Midbrain (tissue), 1 donor: ENCODE measurements around the gene AGPS.
A peak's percentile ranks its signal among the peaks of the same experiment; 100 is the strongest.
"Not testable (repeated sequence)": the region's sequence is repeated elsewhere in the genome, so short reads cannot be mapped to it uniquely, and the experiment has no call there.

Experiments used
- DNase-seq: peaks from one replicate; lab custom pipeline; 2025; lab: John Stamatoyannopoulos, UW

Gene AGPS

DNA sequence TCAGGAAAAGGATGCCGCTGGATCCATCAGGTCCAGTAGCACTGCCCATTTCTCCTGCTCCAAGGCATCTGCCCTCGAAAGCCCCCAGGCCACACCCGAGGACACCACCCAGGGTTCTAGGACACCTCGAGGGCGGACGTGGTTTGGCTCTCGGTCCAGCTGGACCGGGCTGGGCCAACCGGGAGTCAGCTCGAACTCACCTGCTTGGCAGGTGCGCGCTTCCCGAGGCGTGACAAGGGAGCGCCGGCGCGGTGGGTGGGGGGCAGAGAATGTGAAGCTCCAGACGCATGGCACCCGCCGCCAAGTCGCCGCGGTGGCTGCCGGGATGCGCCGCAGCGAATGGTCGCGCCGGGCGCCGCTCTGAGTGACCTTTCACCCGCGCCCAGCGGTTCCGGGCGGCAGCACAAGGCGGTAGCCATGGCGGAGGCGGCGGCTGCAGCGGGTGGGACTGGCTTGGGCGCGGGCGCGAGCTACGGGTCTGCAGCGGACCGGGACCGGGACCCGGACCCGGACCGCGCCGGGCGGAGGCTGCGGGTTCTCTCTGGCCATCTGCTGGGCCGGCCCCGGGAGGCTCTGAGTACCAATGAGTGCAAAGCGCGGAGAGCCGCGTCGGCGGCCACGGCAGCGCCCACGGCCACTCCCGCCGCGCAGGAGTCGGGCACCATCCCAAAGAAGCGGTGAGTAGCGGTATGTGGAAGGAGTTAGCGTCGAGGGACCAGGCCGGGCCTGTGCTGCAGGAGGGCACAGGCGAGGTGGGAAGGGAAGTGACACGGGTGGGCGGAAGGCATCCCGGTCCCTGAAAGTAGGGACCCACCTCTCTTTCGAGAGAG is at the start of gene AGPS:
TSS of gene AGPS (plus strand) at position 401 of the 830 bp plus-strand sequence. CDS start at position 418, 17 bp downstream.
- peak; percentile 82 for DNase-seq

- DNase-seq = no peak
Observed at GRCh38 chr2:177343773-177344172, 48.8 kb upstream of the AGPS start.

GRCh38 chr2:177344316-177344715 is 48.3 kb upstream of the AGPS start:
- DNase-seq = no peak

- no peak for DNase-seq
Observed at GRCh38 chr2:177346192-177346591, 46.4 kb upstream of the AGPS start.

DNA sequence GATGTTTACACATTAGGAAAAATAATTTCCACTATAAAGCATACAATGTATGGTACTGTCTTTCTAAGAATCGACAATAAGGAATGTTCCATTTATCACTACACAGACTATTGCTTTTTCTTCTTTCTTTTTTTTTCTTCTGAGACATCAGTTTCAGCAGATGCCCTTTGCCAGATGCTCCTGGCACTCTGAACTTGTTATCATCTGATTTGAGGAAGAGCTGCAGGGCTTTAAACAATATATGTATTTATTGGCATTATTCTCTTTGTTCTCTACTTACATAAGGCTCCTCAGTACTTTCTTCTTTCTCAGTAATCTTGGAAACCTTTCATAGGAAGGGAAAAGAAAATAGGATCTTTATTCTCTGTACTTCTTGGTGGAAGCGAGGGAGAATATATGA is 45.0 kb upstream of the AGPS start:
- DNase-seq = no peak

DNA sequence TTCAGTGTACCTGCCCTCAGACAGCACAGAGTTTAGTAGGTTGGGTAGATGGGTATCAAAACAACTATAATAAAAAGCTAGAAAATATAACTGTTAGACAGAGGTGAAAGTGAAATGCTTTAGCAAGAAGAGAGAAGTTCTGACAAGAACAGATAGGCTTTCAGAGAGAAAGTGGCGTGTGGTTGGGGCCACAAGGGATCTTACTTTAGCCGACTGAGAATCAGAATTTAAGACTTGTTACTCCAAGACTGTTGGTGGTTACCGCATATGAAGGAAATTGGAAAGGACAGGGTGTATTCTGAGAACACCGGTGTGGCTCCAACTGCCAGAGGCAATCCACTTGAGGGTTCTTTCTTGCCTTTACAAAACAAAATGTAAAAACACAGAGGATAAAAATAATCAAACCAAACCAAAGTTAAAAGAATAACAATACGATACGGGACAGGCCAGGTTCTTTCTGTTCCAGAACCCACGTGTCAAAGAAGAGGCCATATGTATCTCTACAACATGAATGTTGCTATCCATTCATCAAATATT is 44.4 kb upstream of the AGPS start:
- DNase-seq = no peak

DNA sequence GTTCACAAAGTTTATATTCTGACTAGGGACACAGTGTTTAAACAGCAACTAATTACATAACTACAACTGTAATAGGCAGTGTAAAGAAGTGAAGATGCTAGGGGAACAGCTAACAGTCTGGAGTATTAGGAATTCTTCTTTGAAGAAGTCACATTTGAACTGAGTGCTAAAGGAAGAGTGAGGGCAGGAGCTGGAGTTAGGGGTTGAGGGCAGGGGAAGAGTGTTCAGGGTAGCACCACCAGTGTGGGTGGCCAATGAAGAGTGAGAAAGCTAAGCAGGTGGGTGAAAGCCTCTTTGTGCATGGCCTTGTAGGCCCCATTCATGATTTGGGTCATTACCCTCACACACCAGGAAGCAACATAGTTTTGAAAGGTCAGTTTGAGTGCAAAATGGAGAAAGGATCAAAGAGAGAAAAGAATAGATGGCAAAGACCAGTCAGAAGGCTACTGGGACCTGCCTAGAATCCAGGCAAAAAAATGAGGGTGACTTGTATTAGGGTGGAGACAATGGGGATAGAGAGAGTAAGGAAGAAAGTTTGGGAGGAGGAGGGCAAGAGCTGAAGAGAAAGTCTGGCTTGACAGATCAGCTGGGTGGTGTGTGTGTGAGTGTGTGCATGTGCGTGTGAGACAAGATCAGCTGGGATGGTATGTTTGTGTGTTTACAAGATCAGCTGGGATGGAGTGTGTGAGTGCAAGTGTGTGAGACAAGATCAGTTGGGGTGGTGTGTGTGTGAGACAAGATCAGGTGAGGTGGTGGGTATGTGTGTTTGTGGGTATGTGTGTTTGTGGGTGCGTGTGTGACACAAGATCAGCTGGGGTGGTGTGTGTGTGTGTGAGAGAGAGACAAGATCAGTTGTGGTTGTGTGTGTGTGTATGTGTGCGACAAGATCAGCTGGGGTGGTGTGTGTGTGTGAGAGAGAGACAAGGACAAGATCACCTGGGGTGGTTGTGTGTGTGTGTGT is 43.6 kb upstream of the AGPS start:
- no peak for DNase-seq

GRCh38 chr2:177350624-177351023 is 41.9 kb upstream of the AGPS start:
- DNase-seq = not testable (repeated sequence)

DNA sequence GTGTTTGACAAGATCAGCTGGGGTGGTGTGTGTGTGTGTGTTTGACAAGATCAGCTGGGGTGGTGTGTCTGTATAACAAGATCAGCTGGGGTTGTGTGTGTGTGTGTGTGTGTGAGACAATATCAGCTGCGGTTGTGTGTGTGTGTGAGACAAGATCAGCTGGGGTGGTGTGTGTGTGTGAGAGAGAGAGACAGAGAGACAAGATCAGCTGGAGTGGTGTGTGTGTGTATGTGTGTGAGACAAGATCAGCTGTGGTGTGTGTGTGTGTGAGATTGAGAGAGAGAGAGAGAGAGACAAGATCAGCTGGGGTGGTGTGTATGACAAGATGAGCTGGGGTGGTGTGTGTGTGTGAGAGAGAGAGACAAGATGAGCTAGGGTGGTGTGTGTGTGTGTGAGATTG is 41.5 kb upstream of the AGPS start:
- not testable (repeated sequence) for DNase-seq

GRCh38 chr2:177352441-177353186 is 40.0 kb upstream of the AGPS start:
- DNase-seq = no peak

DNA sequence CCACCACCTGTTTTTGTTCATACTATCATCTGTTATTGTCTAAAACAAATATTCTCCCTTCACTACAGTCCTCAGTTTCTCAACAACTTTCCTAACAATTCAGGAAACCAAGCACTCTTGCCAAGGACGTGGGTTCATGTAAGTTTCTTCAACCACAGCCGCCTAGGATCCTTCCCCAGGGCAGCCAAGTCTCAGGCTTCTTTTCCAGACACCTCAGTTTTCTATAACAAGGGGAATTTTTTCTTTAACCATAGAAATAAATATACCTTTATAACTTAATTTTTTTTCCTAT is 39.4 kb upstream of the AGPS start:
- DNase-seq = no peak

- DNase-seq = not testable (repeated sequence)
Observed at GRCh38 chr2:177354541-177354940, 38.0 kb upstream of the AGPS start.

- DNase-seq = peak; percentile 36
Observed at GRCh38 chr2:177355874-177356273, 36.7 kb upstream of the AGPS start.

DNA sequence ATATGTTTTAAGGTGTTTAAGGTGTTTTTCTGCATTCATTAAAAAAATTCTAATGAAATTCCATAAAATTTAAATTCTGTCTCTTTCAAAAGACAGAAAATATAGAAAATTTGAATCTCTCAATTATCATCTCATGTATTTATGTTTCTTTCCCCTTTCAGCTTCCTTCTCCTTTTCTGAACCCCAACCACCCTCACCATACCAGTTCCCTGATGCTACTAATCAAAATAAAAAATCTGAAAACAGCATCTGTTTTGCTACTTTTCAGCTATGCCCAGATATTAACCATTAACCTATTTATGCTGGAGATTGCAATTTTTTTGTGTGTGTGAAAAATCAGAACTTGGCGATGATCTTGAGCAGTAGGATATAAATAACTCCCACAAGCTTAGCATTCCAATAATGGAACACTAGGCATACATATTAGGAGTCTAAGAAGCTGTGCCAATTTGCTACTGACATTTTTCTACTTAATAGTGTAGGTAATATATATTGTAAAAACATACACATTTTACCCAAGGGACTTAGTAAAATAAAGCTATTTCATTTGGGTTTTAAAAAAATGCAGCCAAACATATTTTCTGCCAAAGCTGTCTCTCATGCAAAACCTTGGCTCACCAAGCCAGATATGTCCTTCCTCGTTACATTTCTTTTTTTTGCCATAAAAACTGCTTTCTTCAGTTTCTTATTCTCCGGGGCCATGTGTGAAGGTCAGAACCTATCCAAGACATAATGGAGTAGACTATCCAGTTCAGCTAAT is 32.6 kb upstream of the AGPS start:
- DNase-seq = no peak

GRCh38 chr2:177362499-177362898 is 30.1 kb upstream of the AGPS start:
- no peak for DNase-seq

- no peak for DNase-seq
Observed at GRCh38 chr2:177363332-177363731, 29.2 kb upstream of the AGPS start.

DNA sequence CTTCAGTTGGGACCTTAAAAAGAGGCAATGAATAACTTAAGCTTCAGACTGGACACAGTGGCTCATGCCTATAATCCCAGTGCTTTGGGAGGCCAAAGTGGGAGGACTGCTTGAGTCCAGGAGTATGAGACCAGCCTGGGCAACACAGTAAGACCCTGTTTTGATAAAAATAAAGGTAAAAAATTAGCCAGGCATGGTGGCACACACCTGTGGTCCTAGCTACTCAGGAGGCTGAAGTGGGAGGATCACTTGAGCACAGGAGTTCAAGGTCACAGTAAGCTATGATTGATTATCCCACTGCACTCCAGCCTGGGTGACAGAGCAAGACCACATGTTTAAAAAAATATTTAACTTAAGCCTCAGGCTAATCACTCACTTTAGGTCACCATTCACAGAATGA is 26.8 kb upstream of the AGPS start:
- DNase-seq = not testable (repeated sequence)

- DNase-seq = not testable (repeated sequence)
Observed at GRCh38 chr2:177368023-177368422, 24.6 kb upstream of the AGPS start.

- no peak for DNase-seq
Observed at GRCh38 chr2:177379354-177379753, 13.2 kb upstream of the AGPS start.

- no peak for DNase-seq
Observed at GRCh38 chr2:177380181-177380580, 12.4 kb upstream of the AGPS start.

DNA sequence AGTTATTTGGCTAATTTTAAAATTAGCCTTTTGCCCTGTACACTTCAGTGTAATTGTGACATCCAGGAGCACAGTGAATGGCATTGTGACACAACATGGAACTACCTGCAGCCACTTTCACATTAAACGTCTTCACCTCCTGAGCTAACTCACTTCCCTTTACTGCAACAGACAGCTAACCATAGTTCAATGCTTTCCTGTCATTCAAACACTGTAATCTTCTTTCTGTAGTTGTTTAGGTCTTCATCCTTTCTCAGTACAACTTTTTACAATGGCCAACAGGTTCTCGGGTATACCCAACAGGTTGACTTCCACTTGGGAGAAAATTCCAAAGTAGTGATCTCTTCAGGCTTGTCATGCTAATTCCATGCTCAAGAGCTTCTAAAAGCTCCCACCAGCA is 8.6 kb upstream of the AGPS start:
- no peak for DNase-seq
